Omental fat pad (tissue), 4 donors: Measurements from ENCODE around the gene CEP41. TPM values are rescaled to one million over a fixed set of nuclear protein-coding genes. Genes with fewer than 3 reads are reported as not detected.

Source experiments
- ATAC-seq: fragments of 150-250 bp; one replicate; pipeline ENCODE4 v1.9.1; 2016; ENCODE audit warnings: mild to moderate bottlenecking, moderate library complexity; ENCODE audit not compliant: low FRiP score
- DNase-seq: peaks from one replicate; pipeline ENCODE4 v3.0.0-alpha.2; 2019; ENCODE audit warnings: low spot score
- CTCF ChIP-seq, 3 donors: fragments of 450-650 bp; IDR thresholded peaks; one replicate each; pipeline ENCODE4 v1.5.1; 2016 to 2017; ENCODE audit warnings: antibody characterized with exemption in 3 of 3, mild to moderate bottlenecking in 3 of 3, moderate library complexity in 2 of 3
- total RNA-seq, 4 donors: library from RNA; depleted of rRNA; stranded (reverse); fragments of >200 nt; gene quantifications; one replicate each; pipeline ENCODE4 v1.1.0, GENCODE V29; 2016

CEP41 gene
- total RNA-seq, 4 donors from 2014 or later: 6.8 to 11.8 (median 8.5) TPM

GRCh38 chr7:130413201-130413600 lies 27.6 kb downstream of the CEP41 start:
- ATAC-seq (no peak), DNase-seq (no peak)
- no peak for TF ChIP-seq CTCF (IDR thresholded peaks at IDR 0.05)

GRCh38 chr7:130410868-130411541 lies 29.8 kb downstream of the CEP41 start:
- DNase-seq (no peak), ATAC-seq (no peak)
- no peak for TF ChIP-seq CTCF (IDR thresholded peaks at IDR 0.05)

GRCh38 chr7:130409712-130410072 lies 31.1 kb downstream of the CEP41 start:
- DNase-seq (no peak), ATAC-seq (peak; percentile 48)
- no peak for TF ChIP-seq CTCF (IDR thresholded peaks at IDR 0.05)

- no peak for TF ChIP-seq CTCF (IDR thresholded peaks at IDR 0.05)
- ATAC-seq (peak; percentile 41), DNase-seq (no peak)
These were observed 31.6 kb downstream of the CEP41 start for GRCh38 chr7:130409067-130409711.

- no peak for TF ChIP-seq CTCF (IDR thresholded peaks at IDR 0.05)
- DNase-seq: no peak
- no peak for ATAC-seq
These were observed 35.8 kb downstream of the CEP41 start for GRCh38 chr7:130405003-130405402.

- TF ChIP-seq CTCF (IDR thresholded peaks at IDR 0.05): no peak
- DNase-seq (no peak), ATAC-seq (no peak)
These were observed 39.2 kb downstream of the CEP41 start for GRCh38 chr7:130401578-130401977.

- no peak for TF ChIP-seq CTCF (IDR thresholded peaks at IDR 0.05)
- DNase-seq (no peak), ATAC-seq (no peak)
These were observed 39.7 kb downstream of the CEP41 start for GRCh38 chr7:130401101-130401500.
